Prostate gland (tissue), 2 donors: Measurements from ENCODE around the gene CACNA2D1.

ENCODE experiments used
- CTCF ChIP-seq, 4 experiments: fragments of 200-600 bp in 2 of 4; fragments of 450-650 bp in 2 of 4; sonication (generic) in 2 of 4; IDR thresholded peaks; 1 replicate in 3 of 4; 2 replicates in 1 of 4; pipeline ENCODE4 v1.5.1; 2016 to 2019; ENCODE audit warnings: antibody characterized with exemption in 4 of 4, mild to moderate bottlenecking in 2 of 4, moderate library complexity in 2 of 4
- POLR2A ChIP-seq: fragments of 450-650 bp; IDR thresholded peaks from one replicate; pipeline ENCODE4 v1.6.1; 2016; ENCODE audit warnings: antibody characterized with exemption, mild to moderate bottlenecking

GRCh38 chr7:82049891-82050533 is 393.6 kb downstream of the CACNA2D1 start:
- TF ChIP-seq POLR2A = no peak
- no peak for TF ChIP-seq CTCF (IDR thresholded peaks at IDR 0.05)
